Kidney (tissue), 14 donors: ENCODE data around the gene GRK6. TPM values are rescaled to one million over a fixed set of nuclear protein-coding genes. Genes with fewer than 3 reads are reported as not detected.
A peak's percentile ranks its signal among the peaks of the same experiment; 100 is the strongest.

Source experiments
- DNase-seq, 5 donors: peaks; one replicate each; pipeline ENCODE4 v3.0.0-alpha.2; 2013 to 2020
- FAIRE-seq: peaks from 2 replicates; lab custom pipeline; 2012; peaks lifted over from hg19 to GRCh38; lab: Jason Lieb, UNC
- H3K27ac ChIP-seq, 2 donors: one replicate each; pipeline ENCODE4 v1.7.0; 2013; ENCODE audit warnings: low read depth in 2 of 2, low read length in 2 of 2, inconsistent platforms in 1 of 2
- H3K27me3 ChIP-seq: one replicate; pipeline ENCODE4 v1.7.1; 2013; ENCODE audit warnings: low read length, inconsistent platforms; ENCODE audit not compliant: control insufficient read depth, insufficient read depth
- H3K36me3 ChIP-seq, 3 donors: one replicate each; pipeline versions ENCODE4 v1.7.0 to v1.7.1; 2013; ENCODE audit warnings: low read length in 3 of 3, control low read depth in 1 of 3, inconsistent platforms in 1 of 3; ENCODE audit not compliant: insufficient read depth in 3 of 3, control insufficient read depth in 2 of 3
- H3K4me1 ChIP-seq, 3 donors: one replicate each; pipeline versions ENCODE4 v1.7.0 to v1.7.1; 2013; ENCODE audit warnings: low read length in 3 of 3, inconsistent platforms in 1 of 3, low read depth in 1 of 3; ENCODE audit not compliant: control insufficient read depth in 2 of 3, insufficient read depth in 2 of 3
- H3K4me3 ChIP-seq, 3 donors: one replicate each; pipeline versions ENCODE4 v1.7.0 to v1.8.1; 2013; ENCODE audit warnings: low read length in 3 of 3, control low read depth in 1 of 3, inconsistent platforms in 1 of 3
- H3K9ac ChIP-seq, 3 donors: one replicate each; pipeline versions ENCODE4 v1.7.0 to v1.7.1; 2013; ENCODE audit warnings: low read length in 3 of 3, control low read depth in 1 of 3, inconsistent platforms in 1 of 3
- H3K9me3 ChIP-seq, 3 donors: one replicate each; pipeline versions ENCODE4 v1.7.0 to v1.7.1; 2013; ENCODE audit warnings: low read length in 3 of 3, control low read depth in 1 of 3, inconsistent platforms in 1 of 3; ENCODE audit not compliant: control insufficient read depth in 2 of 3, insufficient read depth in 1 of 3
- CTCF ChIP-seq: IDR thresholded peaks from 3 replicates; pipeline ENCODE4 v1.5.1; 2012; ENCODE audit warnings: mild to moderate bottlenecking, moderate library complexity, borderline replicate concordance; ENCODE audit not compliant: insufficient read depth; ENCODE audit errors: extremely low read depth
- intact Hi-C: fragments of 100-400 bp; cut with DNase I; formaldehyde crosslinking; loops from one replicate; pipeline ENCODE4 v1.11.1; 2022
- polyA plus RNA-seq: library from polyadenylated mRNA; stranded (reverse); fragments of 350-450 nt; fragmentation: Illumina TruSeq; extraction: RNeasy Lipid Tissue Mini Kit (QIAGEN cat#74804); gene quantifications from one replicate; pipeline ENCODE4 v1.2.3, GENCODE V29; 2014; ENCODE audit warnings: low read depth, low replicate concordance; ENCODE audit not compliant: insufficient read depth
- total RNA-seq: library from RNA; stranded (reverse); fragmentation: NEBNext Ultra II Directional; extraction: Animal tissue kit (Norgen Biotek cat#: 25700); gene quantifications from one replicate; pipeline ENCODE4 v1.2.1, GENCODE V29; 2021
- donor health status: control.
- donor health status: control.
- donor health status: control.
- donor health status: control.
- donor health status: control.
- donor health status: DM: yes; HTN: yes; CAD: no.
- donor health status: Normal renal cell carcinoma (clear cell type).

The GRK6 gene
- total and polyA plus RNA-seq, 2 donors from 2014 or later = 9.6 to 37.8 TPM

- DNase-seq (peak in 1 of 5 donors; percentile 51), FAIRE-seq (no peak)
- intact Hi-C loops = no loop called here
- Histone ChIP-seq H3K36me3 (peaks cover 0 to 4% (median 2%) of the 10 kb centered on the region in 3 donors), H3K9ac (no peak overlapping the region), H3K4me1 (peaks cover 0 to 18% (median 0%) of the 10 kb centered on the region in 3 donors), H3K27ac (peak overlapping the region in 1 of 2 donors; percentile 7), H3K9me3 (no peaks in the 10 kb centered on the region), H3K4me3 (peak overlapping the region in 2 of 3 donors; percentile 4 to 42), H3K27me3 (no peaks in the 10 kb centered on the region)
- TF ChIP-seq CTCF = no peak
Observed at GRCh38 chr5:177389241-177390169, 37.0 kb upstream of the GRK6 start.

DNA sequence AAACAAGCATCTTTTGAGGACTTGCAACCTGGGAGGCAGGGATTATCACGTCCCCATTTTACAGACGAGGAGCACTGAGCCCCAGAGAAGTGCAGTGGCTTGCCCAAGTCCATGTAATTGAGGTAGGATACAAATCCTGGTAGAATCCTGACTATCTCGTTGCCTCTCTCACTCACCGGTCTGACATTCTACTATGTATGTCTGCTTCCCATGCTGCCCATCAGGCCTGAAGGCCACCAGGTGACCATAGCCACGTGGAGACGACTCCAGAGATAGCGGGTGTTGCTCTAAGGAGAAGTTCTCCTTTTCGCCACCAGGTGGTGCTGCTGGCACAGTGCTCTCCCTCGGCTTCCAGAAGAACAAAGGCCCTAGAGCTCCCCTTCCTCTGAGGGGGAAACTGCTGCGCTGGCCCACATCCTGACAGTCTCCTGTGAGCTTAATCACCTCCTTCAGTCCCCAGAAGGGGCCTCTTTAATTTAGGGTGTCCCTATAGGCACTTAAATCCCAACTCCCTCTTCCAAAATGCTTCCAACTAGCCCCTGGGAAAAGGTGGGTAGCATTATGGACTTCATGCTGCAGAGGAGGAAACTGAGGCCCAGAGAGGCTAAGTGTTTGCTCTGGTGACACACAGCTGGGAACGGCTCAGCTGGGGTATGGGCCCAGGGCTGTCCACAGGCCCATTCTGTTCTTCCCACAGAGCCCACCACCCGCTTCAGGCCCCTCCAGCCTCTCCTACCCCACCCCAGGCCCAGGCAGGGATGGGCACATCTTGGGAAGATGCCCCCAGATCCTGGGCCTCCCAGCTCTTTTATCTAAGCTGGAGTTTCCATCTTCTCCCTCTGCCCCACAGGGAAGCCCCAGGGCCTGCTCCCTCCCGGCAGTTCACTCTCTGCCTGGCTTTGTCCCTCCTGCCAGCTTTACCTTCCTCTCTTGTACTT lies 35.8 kb upstream of the GRK6 start:
- H3K27ac ChIP-seq = no peak overlapping the region
- H3K27me3 ChIP-seq = no peaks in the 10 kb centered on the region
- peaks cover 0 to 4% (median 2%) of the 10 kb centered on the region in 3 donors for H3K36me3 ChIP-seq
- intact Hi-C loops = no loop called here
- FAIRE-seq (no peak), DNase-seq (peak; percentile 81 to 95 (median 94))
- H3K9me3 ChIP-seq = no peaks in the 10 kb centered on the region
- H3K9ac ChIP-seq = peak overlapping the region in 1 of 3 donors; percentile 16
- peaks cover 0 to 18% (median 0%) of the 10 kb centered on the region in 3 donors for H3K4me1 ChIP-seq
- peak overlapping the region in 2 of 3 donors; percentile 21 to 42 for H3K4me3 ChIP-seq
- peak; percentile 96 for TF ChIP-seq CTCF

DNA sequence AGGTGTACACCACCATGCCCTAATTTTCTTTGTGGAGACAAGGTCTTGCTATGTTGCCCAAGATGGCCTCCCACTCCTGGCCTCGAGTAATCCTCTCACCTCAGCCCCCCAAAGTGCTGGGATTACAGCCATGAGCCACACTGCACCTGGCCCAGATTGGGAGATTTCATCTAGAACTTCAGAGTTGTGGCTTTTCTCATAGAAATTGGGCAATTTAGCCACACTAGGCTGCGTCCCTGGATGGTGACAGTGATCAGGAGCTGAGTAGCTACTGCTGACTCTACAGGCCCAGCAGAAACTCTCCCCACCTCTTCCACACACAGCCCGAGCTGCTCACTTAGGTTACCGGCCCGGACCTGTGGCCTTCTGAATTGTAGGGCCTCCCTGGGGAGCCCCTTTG lies 33.7 kb upstream of the GRK6 start:
- peaks cover 0 to 17% (median 0%) of the 10 kb centered on the region in 3 donors for H3K4me1 ChIP-seq
- no peak overlapping the region for H3K9ac ChIP-seq
- DNase-seq (no peak), FAIRE-seq (no peak)
- peaks cover 2% of the 10 kb centered on the region for H3K27me3 ChIP-seq
- intact Hi-C loops = no loop called here
- TF ChIP-seq CTCF = no peak
- no peak overlapping the region for H3K4me3 ChIP-seq
- no peaks in the 10 kb centered on the region for H3K9me3 ChIP-seq
- H3K36me3 ChIP-seq = peaks cover 0 to 4% (median 0%) of the 10 kb centered on the region in 3 donors
- no peak overlapping the region for H3K27ac ChIP-seq
